Measurements from ENCODE around the gene FMNL2.

- TF ChIP-seq CTCF (IDR thresholded peaks at IDR 0.05) (no peak), POLR2A (IDR thresholded peaks at IDR 0.05; ENCODE audit: low read depth) (no peak)
These were observed 33.8 kb upstream of the FMNL2 start for GRCh38 chr2:152301131-152301530.

All from esophagus muscularis mucosa (tissue), 3 donors.